Mesothelial cell of epicardium (in vitro differentiated cells): Measurements from ENCODE around the gene DSN1. TPM values are rescaled to one million over a fixed set of nuclear protein-coding genes. Genes with fewer than 3 reads are reported as not detected.

Source experiments
- DNase-seq, 2 experiments: peaks; one replicate each; pipeline ENCODE4 v3.0.0; 2021; ENCODE audit warnings: low spot score in 2 of 2; ENCODE audit not compliant: unreplicated experiment in 2 of 2
- H3K27ac Mint-ChIP-seq: 2 replicates; pipeline ENCODE4 v1.8.0; 2021; ENCODE audit warnings: mixed read lengths
- H3K27me3 Mint-ChIP-seq: 2 replicates; pipeline ENCODE4 v1.8.0; 2021; ENCODE audit warnings: low read depth, mixed read lengths
- H3K36me3 Mint-ChIP-seq: 2 replicates; pipeline ENCODE4 v1.8.0; 2021; ENCODE audit warnings: mixed read lengths
- H3K4me1 Mint-ChIP-seq: 2 replicates; pipeline ENCODE4 v1.8.0; 2021; ENCODE audit warnings: mixed read lengths
- H3K4me3 Mint-ChIP-seq: 2 replicates; pipeline ENCODE4 v1.8.0; 2021; ENCODE audit warnings: mild to moderate bottlenecking, moderate library complexity, mixed read lengths
- H3K9me3 Mint-ChIP-seq: 2 replicates; pipeline ENCODE4 v1.8.0; 2021; ENCODE audit warnings: mixed read lengths
- total RNA-seq: library from RNA; stranded (reverse); gene quantifications from 3 replicates; pipeline ENCODE4 v1.2.1, GENCODE V29; 2021
- TF ChIP-seq, protein P1 (sequence below): fragments of 200-600 bp; sonication (generic); IDR thresholded peaks from one replicate; pipeline ENCODE4 v1.5.0; 2021; ENCODE audit warnings: antibody characterized with exemption; ENCODE audit not compliant: unreplicated experiment

The DSN1 gene
- total RNA-seq, 1 donor from 2014 or later = 15.1 TPM

DNA sequence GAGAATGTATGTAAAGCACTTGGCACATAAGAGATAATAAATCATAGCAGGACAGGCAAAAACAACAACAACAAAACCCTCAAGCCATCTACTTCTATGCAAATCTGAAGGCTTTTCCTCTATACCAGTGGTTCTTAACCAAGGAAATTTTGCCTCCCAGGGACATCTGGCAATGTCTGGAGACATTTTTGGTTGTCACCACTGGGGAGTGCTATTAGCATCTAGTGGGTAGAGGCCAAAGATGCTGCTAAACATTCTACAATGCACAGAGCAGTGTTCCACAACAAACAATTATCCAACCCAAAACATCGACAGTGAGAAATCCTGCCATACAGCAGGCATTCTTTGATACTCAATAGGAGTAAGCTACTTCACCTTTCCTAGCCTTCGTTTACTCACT is 55.9 kb downstream of the DSN1 start:
- no peak overlapping the region for H3K4me3 Mint-ChIP-seq
- H3K27ac Mint-ChIP-seq = no peak overlapping the region
- no peaks in the 10 kb centered on the region for H3K27me3 Mint-ChIP-seq
- TF ChIP-seq, protein P1, sequence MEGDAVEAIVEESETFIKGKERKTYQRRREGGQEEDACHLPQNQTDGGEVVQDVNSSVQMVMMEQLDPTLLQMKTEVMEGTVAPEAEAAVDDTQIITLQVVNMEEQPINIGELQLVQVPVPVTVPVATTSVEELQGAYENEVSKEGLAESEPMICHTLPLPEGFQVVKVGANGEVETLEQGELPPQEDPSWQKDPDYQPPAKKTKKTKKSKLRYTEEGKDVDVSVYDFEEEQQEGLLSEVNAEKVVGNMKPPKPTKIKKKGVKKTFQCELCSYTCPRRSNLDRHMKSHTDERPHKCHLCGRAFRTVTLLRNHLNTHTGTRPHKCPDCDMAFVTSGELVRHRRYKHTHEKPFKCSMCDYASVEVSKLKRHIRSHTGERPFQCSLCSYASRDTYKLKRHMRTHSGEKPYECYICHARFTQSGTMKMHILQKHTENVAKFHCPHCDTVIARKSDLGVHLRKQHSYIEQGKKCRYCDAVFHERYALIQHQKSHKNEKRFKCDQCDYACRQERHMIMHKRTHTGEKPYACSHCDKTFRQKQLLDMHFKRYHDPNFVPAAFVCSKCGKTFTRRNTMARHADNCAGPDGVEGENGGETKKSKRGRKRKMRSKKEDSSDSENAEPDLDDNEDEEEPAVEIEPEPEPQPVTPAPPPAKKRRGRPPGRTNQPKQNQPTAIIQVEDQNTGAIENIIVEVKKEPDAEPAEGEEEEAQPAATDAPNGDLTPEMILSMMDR = no peak
- no peaks in the 10 kb centered on the region for H3K9me3 Mint-ChIP-seq
- no peak for DNase-seq
- no peaks in the 10 kb centered on the region for H3K36me3 Mint-ChIP-seq
- H3K4me1 Mint-ChIP-seq = no peaks in the 10 kb centered on the region

DNA sequence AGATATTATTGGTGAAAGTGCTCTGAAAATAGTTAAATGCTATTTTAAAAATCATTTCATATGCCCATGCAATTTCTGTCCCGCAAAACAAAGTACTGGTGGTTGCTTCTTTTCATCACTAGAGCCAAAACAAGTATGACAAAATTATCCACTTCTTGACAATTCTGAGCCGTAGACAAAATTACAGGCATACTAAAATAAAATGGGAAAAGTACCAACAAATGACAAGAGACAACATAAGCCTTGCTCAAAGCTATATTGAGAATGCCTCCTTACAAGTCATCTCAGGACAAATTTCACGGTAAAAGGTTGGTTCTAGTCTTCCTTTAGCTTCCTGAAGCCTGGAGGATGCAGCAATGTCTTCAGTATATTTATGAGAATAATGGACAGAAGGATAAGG is 56.5 kb downstream of the DSN1 start:
- no peak for DNase-seq
- Mint-ChIP-seq H3K27ac (no peak overlapping the region), H3K4me3 (no peak overlapping the region), H3K36me3 (no peaks in the 10 kb centered on the region), H3K9me3 (no peaks in the 10 kb centered on the region), H3K4me1 (no peaks in the 10 kb centered on the region), H3K27me3 (no peaks in the 10 kb centered on the region)
- TF ChIP-seq, protein P1 = no peak

DNA sequence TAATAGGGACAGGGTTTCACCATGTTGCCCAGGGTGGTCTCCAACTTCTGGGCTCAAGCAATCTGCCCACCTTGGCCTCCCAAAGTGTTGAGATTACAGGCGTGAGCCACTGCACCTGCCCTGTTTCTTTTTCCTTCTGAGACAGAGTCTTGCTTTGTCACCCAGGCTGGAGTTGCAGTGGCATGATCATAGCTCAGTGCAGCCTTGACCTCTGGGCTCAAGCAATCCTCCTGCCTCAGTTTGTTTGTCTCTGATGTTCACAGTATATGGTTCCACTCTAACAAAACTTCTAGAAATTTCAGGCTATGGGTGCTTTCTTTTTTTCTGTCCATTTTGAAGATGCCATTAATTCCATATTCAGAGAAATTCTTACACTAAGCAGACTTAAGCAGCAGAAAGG is 60.8 kb downstream of the DSN1 start:
- no peak for DNase-seq

DNA sequence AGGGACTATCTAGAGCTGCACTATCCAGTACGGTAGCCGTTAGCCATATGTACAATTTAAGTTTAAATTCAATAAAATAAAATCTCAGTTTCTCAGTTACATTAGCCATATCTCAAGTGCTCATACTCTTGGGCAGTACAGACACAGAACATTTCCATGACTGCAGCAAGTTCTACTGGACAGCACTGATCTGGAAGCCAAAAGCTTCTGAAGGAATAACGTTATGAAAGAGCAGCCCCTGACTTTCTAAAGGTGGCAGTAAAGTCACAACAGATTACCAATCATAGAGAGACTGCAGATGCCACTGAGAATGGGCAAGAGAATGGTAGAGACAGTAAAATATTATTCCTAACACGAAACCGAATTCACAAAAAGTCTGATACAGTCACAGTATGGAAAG is 64.4 kb downstream of the DSN1 start:
- TF ChIP-seq, protein P1 = no peak
- H3K36me3 Mint-ChIP-seq = no peaks in the 10 kb centered on the region
- H3K4me1 Mint-ChIP-seq = no peaks in the 10 kb centered on the region
- no peak overlapping the region for H3K27ac Mint-ChIP-seq
- no peaks in the 10 kb centered on the region for H3K9me3 Mint-ChIP-seq
- H3K27me3 Mint-ChIP-seq = no peaks in the 10 kb centered on the region
- DNase-seq = no peak
- no peak overlapping the region for H3K4me3 Mint-ChIP-seq

More for the DNA sequence above, 60.8 kb downstream of the DSN1 start:
- no peak overlapping the region for H3K4me3 Mint-ChIP-seq
- H3K27ac Mint-ChIP-seq = no peak overlapping the region
- H3K4me1 Mint-ChIP-seq = no peaks in the 10 kb centered on the region
- H3K36me3 Mint-ChIP-seq = no peaks in the 10 kb centered on the region
- H3K27me3 Mint-ChIP-seq = no peaks in the 10 kb centered on the region
- TF ChIP-seq, protein P1 = no peak
- H3K9me3 Mint-ChIP-seq = no peaks in the 10 kb centered on the region

DNA sequence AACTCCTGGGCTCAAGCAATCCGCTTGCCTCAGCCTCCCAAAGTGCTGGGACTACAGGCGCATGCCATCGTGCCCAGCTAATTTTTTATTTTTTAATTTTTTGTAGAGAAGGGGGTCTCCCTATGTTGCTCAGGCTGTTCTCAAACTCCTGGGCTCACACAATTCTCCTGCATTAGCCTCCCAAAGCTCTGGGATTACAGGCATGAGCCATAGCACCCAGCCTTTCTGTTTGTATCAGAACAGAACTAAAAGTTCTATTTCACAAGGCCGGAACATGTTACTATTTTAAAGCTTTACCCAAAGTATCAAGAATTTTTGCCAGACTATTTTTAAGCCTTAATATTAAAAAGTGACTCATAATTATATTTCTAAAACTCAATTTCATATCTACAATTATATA is 70.0 kb downstream of the DSN1 start:
- no peak overlapping the region for H3K4me3 Mint-ChIP-seq
- TF ChIP-seq, protein P1 = no peak
- no peak for DNase-seq
- H3K9me3 Mint-ChIP-seq = no peaks in the 10 kb centered on the region
- no peaks in the 10 kb centered on the region for H3K4me1 Mint-ChIP-seq
- H3K27ac Mint-ChIP-seq = no peak overlapping the region
- H3K27me3 Mint-ChIP-seq = no peaks in the 10 kb centered on the region
- H3K36me3 Mint-ChIP-seq = peaks cover 2% of the 10 kb centered on the region

Other genes starting within 250 kb of the DSN1 start
- gene MYL9, start 232.2 kb downstream of the DSN1 start, total RNA-seq = 235 to 248 TPM (median 238 TPM) in 3 replicates
- 94.4 to 101 TPM (median 98.4 TPM) in 3 replicates for gene TGIF2, start 200.2 kb downstream of the DSN1 start, total RNA-seq
- 37.6 to 40.7 TPM (median 40.0 TPM) in 3 replicates for gene RAB5IF, start 168.0 kb downstream of the DSN1 start, total RNA-seq
- gene SLA2, start 127.6 kb downstream of the DSN1 start, total RNA-seq = 0.16 to 0.18 TPM (median 0.18 TPM) in 3 replicates
- gene NDRG3, start 27.7 kb downstream of the DSN1 start, total RNA-seq = 23.4 to 24.3 TPM (median 23.6 TPM) in 3 replicates
- 0.29 to 0.64 TPM (median 0.58 TPM) in 3 replicates for gene TLDC2, start 102.4 kb upstream of the DSN1 start, total RNA-seq
- 10.3 to 13.6 TPM (median 11.0 TPM) in 3 replicates for gene SAMHD1, start 177.9 kb upstream of the DSN1 start, total RNA-seq